HG02798 (cell line): ENCODE data around the gene TNNI2.
A peak's percentile ranks its signal among the peaks of the same experiment; 100 is the strongest.

Experiments used
- ATAC-seq: cut with Tn5 transposase; IDR thresholded peaks from one replicate; pipeline ENCODE4 v1.9.1; 2021; ENCODE audit warnings: mild to moderate bottlenecking; ENCODE audit not compliant: unreplicated experiment, poor library complexity

The TNNI2 gene

DNA sequence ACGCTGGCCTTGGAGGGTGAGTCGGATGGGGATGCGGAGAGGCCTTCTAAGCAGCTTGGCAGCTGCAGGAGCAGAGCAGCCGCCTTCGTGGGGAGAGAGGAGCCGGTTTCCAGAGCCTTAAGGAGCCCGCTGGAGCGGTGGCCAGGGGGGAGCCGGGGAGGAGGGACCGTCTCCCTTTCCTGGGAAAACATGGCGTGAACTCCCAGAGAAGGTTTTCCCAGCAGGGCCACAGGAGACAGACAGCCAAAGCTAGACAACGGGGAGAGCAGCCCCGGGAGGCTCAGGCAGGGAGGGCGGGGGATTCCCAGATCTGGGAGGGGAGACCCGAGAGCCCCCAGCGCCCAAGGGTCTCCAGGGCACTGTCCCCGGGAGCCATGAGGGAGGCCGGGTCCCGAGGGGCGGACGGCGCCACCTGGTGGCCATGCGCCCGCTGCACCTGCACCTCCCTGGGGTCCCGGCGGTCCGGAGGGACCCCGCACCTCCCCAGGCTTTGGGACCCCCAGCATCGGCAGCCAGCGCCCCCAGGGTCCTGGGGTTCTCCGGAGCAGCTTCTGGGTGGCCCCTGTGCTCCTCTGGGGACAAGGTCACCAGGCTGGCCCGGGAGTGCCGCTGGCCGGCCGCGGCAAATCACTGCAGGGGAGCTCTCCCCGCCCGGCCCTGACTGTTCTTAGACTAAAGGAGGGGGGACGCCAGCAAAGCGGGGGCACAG, 6.4 kb upstream of the TNNI2 start:
- ATAC-seq, result no peak

DNA sequence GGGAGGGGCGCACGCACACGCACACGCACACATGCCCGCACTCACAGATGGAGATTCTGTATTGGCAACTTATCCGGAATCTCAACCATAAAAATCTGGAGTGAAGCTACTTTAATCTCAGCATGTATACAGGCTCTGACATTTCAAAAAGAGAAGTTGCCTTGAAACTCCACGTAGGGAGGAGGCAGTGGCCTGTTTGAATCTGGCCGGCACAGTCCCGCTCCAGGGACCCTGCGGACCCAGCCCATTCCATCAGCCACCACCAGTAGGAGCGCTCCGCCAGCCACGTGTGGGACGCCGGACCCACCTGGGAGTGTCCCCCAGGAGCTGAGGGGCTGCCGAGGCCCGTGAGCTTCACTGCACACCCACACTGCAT, 5.9 kb upstream of the TNNI2 start:
- no peak for ATAC-seq

GRCh38 chr11:1834062-1834610, 4.6 kb upstream of the TNNI2 start:
- no peak for ATAC-seq

- ATAC-seq, result no peak
These were observed 3.8 kb upstream of the TNNI2 start, which contains the start of gene SYT8 for GRCh38 chr11:1834779-1835670. Gene SYT8 (plus strand): TSS chr11:1834990. CDS start chr11:1835106, 116 bp downstream.

DNA sequence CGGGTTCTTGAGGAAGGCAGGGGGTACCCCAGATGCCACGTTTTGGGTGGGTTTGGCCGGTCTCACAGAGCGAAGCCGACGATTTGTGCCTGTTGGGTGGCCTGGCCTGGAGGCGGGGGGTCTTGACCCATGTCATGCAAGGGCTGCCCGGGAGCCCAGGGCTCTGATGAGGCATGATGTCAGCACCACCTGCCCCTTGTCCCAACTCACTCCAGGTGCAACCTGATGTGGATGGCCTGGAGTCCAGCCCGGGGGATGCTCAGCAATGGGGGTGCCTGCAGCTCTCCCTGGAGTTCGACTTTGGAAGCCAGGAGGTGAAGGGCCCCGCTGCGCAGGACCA, 3.1 kb upstream of the TNNI2 start:
- ATAC-seq, result no peak

DNA sequence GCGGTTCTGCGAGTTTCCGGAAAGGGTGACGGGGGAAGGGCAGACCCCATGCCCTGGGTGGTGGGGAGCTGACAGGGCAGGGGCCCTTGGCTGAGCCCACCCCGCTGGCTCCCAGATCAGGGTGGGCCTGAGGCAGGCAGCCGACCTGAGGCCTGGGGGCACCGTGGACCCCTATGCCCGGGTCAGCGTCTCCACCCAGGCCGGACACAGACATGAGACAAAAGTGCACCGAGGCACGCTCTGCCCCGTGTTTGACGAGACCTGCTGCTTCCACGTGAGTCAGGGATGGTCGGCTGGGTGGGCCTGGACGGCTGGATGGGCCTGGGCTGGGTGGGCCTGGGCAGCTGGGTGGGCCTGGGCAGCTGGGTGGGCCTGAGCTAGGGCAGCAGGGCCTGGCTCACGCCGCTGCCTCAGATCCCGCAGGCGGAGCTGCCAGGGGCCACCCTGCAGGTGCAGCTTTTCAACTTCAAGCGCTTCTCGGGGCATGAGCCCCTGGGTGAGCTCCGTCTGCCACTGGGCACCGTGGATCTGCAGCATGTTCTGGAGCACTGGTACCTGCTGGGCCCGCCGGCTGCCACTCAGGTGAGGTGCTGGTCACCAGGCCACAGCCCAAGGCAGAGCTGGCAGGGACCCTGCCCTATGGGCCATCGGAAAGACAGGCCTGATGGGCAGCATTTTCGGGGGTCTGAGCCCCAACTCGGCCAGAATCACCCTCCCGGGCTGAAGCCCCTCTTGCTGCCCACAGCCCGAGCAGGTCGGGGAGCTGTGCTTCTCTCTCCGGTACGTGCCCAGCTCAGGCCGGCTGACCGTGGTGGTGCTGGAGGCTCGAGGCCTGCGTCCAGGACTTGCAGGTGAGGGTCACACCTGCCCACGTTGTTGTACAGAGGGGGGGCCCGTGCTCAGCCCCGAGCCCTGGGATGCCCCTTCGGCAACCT, 2.5 kb upstream of the TNNI2 start:
- ATAC-seq, result no peak

- peak; percentile 55 for ATAC-seq
These were observed 1.4 kb upstream of the TNNI2 start for GRCh38 chr11:1837171-1838076.

DNA sequence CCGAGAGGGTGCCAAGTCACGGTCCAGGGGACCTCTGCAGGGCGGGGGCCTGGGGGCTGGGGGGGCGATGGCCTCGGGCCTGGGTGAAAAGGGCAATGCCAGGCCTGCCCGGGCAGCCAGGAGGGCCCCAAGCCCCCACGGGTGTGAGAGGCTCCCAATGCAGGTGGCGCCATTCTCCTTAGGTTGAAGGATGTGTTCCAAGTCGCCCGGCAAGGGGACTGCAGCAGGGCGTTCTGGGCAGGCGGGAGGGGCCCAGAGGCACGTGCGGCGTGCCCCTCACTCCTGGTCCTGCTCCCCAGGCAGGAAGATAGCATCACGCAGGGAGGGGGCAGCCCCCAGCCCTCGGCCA, 730 bp upstream of the TNNI2 start:
- no peak for ATAC-seq

DNA sequence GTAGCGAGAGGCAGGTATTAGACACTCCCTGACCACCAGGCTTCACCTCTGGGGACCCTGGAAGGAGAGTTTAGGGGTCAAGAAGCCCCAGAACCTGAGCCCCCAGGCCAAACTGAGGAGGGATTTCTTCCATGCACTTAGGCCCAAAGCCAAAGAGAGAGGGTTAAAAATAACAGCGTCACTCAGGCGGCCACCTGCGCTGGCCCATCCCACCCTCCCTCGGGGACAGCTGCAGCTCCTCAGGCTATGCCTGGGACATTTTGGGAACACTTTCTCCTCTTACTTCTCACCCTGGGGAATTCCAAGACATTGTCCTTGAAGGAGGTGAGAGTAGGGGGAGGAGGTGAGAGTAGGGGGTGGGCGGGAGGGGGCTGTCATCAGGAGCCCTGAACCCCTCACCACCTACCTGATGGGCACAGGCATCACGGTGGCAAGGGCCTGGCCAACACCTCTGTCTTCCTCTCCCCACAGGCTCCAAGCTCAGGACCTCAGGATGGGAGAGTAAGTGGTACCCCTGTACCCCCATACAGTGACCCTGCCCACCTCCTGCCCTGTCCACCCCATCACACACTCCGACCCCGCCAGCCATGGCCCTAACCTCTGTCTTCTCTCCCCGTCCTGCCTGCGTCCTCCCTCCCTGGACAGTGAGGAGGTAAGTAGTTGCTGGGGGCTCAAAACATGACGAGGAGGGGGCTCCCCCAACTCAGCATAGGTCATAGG, 583 bp downstream of the TNNI2 start:
- ATAC-seq, result no peak

DNA sequence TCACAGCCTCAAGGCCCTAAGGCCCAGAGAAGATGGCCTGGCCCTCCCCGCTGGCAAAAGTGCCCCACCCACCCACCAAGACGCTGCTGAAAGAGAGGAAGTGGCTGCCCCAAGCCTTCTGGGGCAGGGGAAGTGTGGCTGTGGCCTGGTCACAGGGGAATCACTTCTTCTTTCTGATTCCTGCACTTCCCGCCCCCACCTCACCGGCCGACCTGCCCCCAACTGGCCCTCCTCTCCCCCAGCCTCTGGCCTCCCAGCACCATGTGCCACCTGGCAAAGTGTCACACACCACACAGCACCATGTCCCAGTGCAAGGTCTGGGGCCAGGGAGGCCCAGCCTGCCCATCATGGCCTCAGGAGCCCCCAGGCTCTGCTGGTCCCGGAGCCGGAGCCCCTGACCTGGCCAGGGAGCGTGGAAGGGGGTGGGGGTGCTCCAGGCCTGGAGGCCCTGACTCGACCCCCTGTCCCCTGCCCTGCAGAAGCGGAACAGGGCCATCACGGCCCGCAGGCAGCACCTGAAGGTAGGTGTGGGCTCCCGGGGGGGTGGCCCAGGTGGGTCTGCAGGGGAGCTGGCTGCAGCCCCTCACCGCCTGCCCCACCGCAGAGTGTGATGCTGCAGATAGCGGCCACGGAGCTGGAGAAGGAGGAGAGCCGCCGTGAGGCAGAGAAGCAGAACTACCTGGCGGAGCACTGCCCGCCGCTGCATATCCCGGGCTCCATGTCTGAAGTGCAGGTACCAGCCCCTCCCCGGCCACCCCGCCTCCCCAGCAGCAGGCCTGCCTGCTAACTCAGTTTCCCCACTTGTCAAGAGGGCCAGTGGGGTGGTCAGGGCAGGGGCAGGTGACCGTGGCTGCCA, 1.4 kb downstream of the TNNI2 start:
- no peak for ATAC-seq

GRCh38 chr11:1840780-1841480, 2.1 kb downstream of the TNNI2 start:
- ATAC-seq, result no peak

DNA sequence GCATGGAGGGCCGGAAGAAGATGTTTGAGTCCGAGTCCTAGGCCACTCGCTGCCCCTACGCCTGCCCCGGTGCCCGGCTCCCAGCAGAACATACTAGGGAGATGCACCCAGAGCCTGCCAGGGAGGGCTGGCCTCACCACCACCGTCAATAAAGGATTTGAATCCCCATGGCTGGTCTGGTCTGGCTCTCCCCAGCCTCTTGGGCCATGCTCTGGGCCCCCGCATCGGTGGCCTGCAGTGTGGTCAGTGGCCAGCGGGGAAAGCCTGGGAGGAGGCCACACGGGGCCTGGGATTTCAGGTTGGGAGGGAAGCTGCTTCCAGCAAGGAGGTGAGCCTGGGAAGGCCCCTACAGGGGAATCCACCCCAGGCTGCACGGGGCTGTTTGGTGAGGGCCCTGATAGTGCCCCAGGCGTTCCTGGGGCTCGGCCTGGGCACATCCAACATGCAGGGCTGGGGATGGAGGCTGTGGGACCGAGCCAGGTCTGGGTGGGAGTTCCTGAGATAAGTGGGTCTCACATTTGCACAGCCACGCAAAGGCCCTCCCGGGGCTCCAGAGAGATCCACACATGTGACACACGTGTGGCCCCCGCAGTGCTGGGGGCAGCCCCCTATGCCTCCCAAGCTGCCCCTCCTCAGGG, 2.8 kb downstream of the TNNI2 start:
- ATAC-seq, result no peak

- no peak for ATAC-seq
These were observed 3.6 kb downstream of the TNNI2 start for GRCh38 chr11:1842149-1843097.

DNA sequence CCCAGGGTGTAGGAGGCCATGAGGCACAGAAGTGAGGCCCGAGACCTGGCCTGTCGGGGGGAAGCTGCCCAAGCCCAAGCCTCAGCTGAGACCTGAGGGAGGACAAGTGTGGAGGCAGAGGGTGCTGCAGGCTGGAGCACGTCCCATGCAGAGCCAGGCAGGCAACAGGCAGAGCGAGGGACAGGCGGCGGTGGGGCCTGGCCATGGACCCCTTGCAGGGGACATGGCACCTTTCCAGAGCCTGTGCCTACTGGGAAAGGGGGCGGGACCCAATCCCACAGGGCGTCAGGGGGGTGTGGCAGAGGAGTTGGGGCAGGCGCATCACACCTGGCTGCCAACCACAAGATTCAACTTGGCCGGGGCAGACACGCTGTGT, 4.3 kb downstream of the TNNI2 start:
- no peak for ATAC-seq

- ATAC-seq, result no peak
These were observed 5.0 kb downstream of the TNNI2 start for GRCh38 chr11:1843796-1844195.
